WTC11 (cell line): ENCODE results near the gene HSPA12A. TPM values are rescaled to one million over a fixed set of nuclear protein-coding genes. Genes with fewer than 3 reads are reported as not detected.

Source experiments
- ATAC-seq: fragments of 200-7000 bp; cut with Tn5 transposase; 2 replicates; pipeline ENCODE4 v1.10.0; 2021; ENCODE audit warnings: mild to moderate bottlenecking, moderate library complexity
- CTCF ChIA-PET: fragments of 300-600 bp; sonication (Branson Sonifier 250); formaldehyde crosslinking; loops from one replicate; lab custom pipeline; 2021; ENCODE audit warnings: antibody characterized with exemption; lab: Charles Lee
- POLR2A ChIA-PET: fragments of 350-600 bp; sonication (Branson Sonifier 250); formaldehyde crosslinking; loops from one replicate; lab custom pipeline; 2021; ENCODE audit warnings: antibody characterized with exemption; lab: Charles Lee
- DNase-seq: peaks from one replicate; pipeline ENCODE4 v3.0.0; 2021; ENCODE audit warnings: low spot score
- H3K27ac Mint-ChIP-seq: 2 replicates; pipeline ENCODE4 v1.8.0; 2021; ENCODE audit warnings: mixed read lengths
- H3K27me3 Mint-ChIP-seq: 2 replicates; pipeline ENCODE4 v1.8.0; 2021; ENCODE audit warnings: low read depth, mild to moderate bottlenecking, moderate library complexity, mixed read lengths
- H3K36me3 Mint-ChIP-seq: 2 replicates; pipeline ENCODE4 v1.8.0; 2021; ENCODE audit warnings: mixed read lengths
- H3K4me1 Mint-ChIP-seq: 2 replicates; pipeline ENCODE4 v1.8.0; 2022; ENCODE audit warnings: mixed read lengths
- H3K4me3 Mint-ChIP-seq: 2 replicates; pipeline ENCODE4 v1.8.0; 2021; ENCODE audit warnings: mild to moderate bottlenecking, moderate library complexity, mixed read lengths
- H3K9me3 Mint-ChIP-seq: 2 replicates; pipeline ENCODE4 v1.8.0; 2021; ENCODE audit warnings: mixed read lengths
- AR ChIP-seq: fragments of 250-450 bp; sonication (Bioruptor Pico); IDR thresholded peaks from 2 replicates; pipeline ENCODE4 v1.9.0; 2021; ENCODE audit warnings: mild to moderate bottlenecking
- ARID4B ChIP-seq: sonication (generic); formaldehyde crosslinking; IDR thresholded peaks from 2 replicates; pipeline ENCODE4 v1.8.0; 2023; ENCODE audit warnings: missing genetic modification reagents, mild to moderate bottlenecking, borderline replicate concordance
- ATF6 ChIP-seq: sonication (generic); formaldehyde crosslinking; IDR thresholded peaks from 2 replicates; pipeline ENCODE4 v1.8.1; 2023; ENCODE audit warnings: mild to moderate bottlenecking, missing genetic modification reagents
- CREB1 ChIP-seq: sonication (generic); formaldehyde crosslinking; IDR thresholded peaks from 2 replicates; pipeline ENCODE4 v1.8.0; 2023; ENCODE audit warnings: mild to moderate bottlenecking, missing genetic modification reagents
- E2F5 ChIP-seq: sonication (generic); formaldehyde crosslinking; IDR thresholded peaks from 2 replicates; pipeline ENCODE4 v1.8.1; 2022; ENCODE audit warnings: mild to moderate bottlenecking, moderate library complexity, missing genetic modification reagents
- ESRRA ChIP-seq: sonication (generic); formaldehyde crosslinking; IDR thresholded peaks from 2 replicates; pipeline ENCODE4 v1.8.1; 2022; ENCODE audit warnings: mild to moderate bottlenecking, missing genetic modification reagents, borderline replicate concordance
- FOXP1 ChIP-seq: sonication (generic); formaldehyde crosslinking; IDR thresholded peaks from 2 replicates; pipeline ENCODE4 v1.8.0; 2022; ENCODE audit warnings: missing genetic modification reagents, mild to moderate bottlenecking, moderate library complexity, borderline replicate concordance
- FOXP4 ChIP-seq: sonication (generic); formaldehyde crosslinking; IDR thresholded peaks from 2 replicates; pipeline ENCODE4 v1.8.0; 2022; ENCODE audit warnings: mild to moderate bottlenecking, missing genetic modification reagents
- IRF1 ChIP-seq: sonication (generic); formaldehyde crosslinking; IDR thresholded peaks from 2 replicates; pipeline ENCODE4 v1.8.0; 2023; ENCODE audit warnings: missing genetic modification reagents
- MAX ChIP-seq: sonication (generic); formaldehyde crosslinking; IDR thresholded peaks from 2 replicates; pipeline ENCODE4 v1.8.0; 2022; ENCODE audit warnings: mild to moderate bottlenecking, missing genetic modification reagents
- MYBL2 ChIP-seq: sonication (generic); formaldehyde crosslinking; IDR thresholded peaks from 2 replicates; pipeline ENCODE4 v1.8.1; 2023; ENCODE audit warnings: mild to moderate bottlenecking, moderate library complexity, missing genetic modification reagents
- NFE2L1 ChIP-seq: sonication (generic); formaldehyde crosslinking; IDR thresholded peaks from 2 replicates; pipeline ENCODE4 v1.8.1; 2023; ENCODE audit warnings: missing genetic modification reagents
- NR1H2 ChIP-seq: sonication (generic); formaldehyde crosslinking; IDR thresholded peaks from 2 replicates; pipeline ENCODE4 v1.9.0; 2021; ENCODE audit warnings: mild to moderate bottlenecking, moderate library complexity, missing genetic modification reagents
- OVOL2 ChIP-seq: fragments of 250-450 bp; sonication (Bioruptor Pico); IDR thresholded peaks from 2 replicates; pipeline ENCODE4 v1.9.0; 2021; ENCODE audit warnings: mild to moderate bottlenecking, borderline replicate concordance
- SMAD3 ChIP-seq: sonication (generic); formaldehyde crosslinking; IDR thresholded peaks from 2 replicates; pipeline ENCODE4 v1.8.0; 2022; ENCODE audit warnings: missing genetic modification reagents, mild to moderate bottlenecking, borderline replicate concordance
- ZBTB43 ChIP-seq: sonication (generic); formaldehyde crosslinking; IDR thresholded peaks from 2 replicates; pipeline ENCODE4 v1.8.1; 2023; ENCODE audit warnings: mild to moderate bottlenecking, missing genetic modification reagents
- total RNA-seq: library from RNA; stranded (reverse); gene quantifications from 3 replicates; pipeline ENCODE4 v1.2.3, GENCODE V29; 2021

HSPA12A gene
- total RNA-seq, 1 experiment from 2014 or later = 7.2 TPM

- TF ChIP-seq IRF1 (CRISPR knock-in tag) (no peak), NR1H2 (no peak), AR (CRISPR knock-in tag) (no peak), CREB1 (no peak), ZBTB43 (CRISPR knock-in tag) (no peak), OVOL2 (CRISPR knock-in tag) (no peak), SMAD3 (CRISPR knock-in tag) (no peak), FOXP4 (CRISPR knock-in tag) (no peak), MYBL2 (CRISPR knock-in tag) (no peak)
- ATAC-seq = no peak
- ChIA-PET POLR2A (no interaction called here), CTCF (no interaction called here)
- H3K36me3 Mint-ChIP-seq = no peaks in the 10 kb centered on the region
- no peak overlapping the region for H3K4me3 Mint-ChIP-seq
- H3K27me3 Mint-ChIP-seq = no peaks in the 10 kb centered on the region
- no peaks in the 10 kb centered on the region for H3K9me3 Mint-ChIP-seq
- no peak overlapping the region for H3K27ac Mint-ChIP-seq
- 0 out of 2 replicates have a peak, but pooled peaks cover 4% of the 10 kb centered on the region for H3K4me1 Mint-ChIP-seq
- DNase-seq = no peak
These were observed 11.7 kb downstream of the HSPA12A start for GRCh38 chr10:116730464-116731260.

GRCh38 chr10:116729243-116729642 lies 13.1 kb downstream of the HSPA12A start:
- DNase-seq (no peak), ATAC-seq (no peak)
- ChIA-PET POLR2A (no interaction called here), CTCF (interaction anchor here (0.6 kb wide), 1 partner anchor 47 kb away, joined by 4 read pairs; no protein-coding TSS in a partner anchor)
- Mint-ChIP-seq H3K9me3 (no peaks in the 10 kb centered on the region), H3K36me3 (no peaks in the 10 kb centered on the region), H3K27ac (no peak overlapping the region), H3K4me3 (no peak overlapping the region), H3K27me3 (no peaks in the 10 kb centered on the region), H3K4me1 (0 out of 2 replicates have a peak, but pooled peaks cover 4% of the 10 kb centered on the region)
- TF ChIP-seq FOXP1 (CRISPR knock-in tag) (no peak), ATF6 (CRISPR knock-in tag) (no peak), CREB1 (no peak), MAX (CRISPR knock-in tag) (no peak), NFE2L1 (CRISPR knock-in tag) (no peak), ESRRA (CRISPR knock-in tag) (no peak), E2F5 (no peak), ARID4B (CRISPR knock-in tag) (no peak), OVOL2 (CRISPR knock-in tag) (no peak)
